Astrocyte of the cerebellum (primary cell): Measurements from ENCODE around the gene TBRG4.
A peak's percentile ranks its signal among the peaks of the same experiment; 100 is the strongest.

ENCODE experiments used
- DNase-seq: peaks from one replicate; pipeline ENCODE4 v3.0.0-alpha.2; 2011; ENCODE audit warnings: low read depth
- H3K4me3 ChIP-seq: 2 replicates; pipeline ENCODE4 v1.5.1; 2011; ENCODE audit warnings: mild to moderate bottlenecking, low read depth, low read length, moderate library complexity
- in situ Hi-C: cut with HindIII; loops from 2 replicates; pipeline ENCODE4 v1.10.0; 2017; ENCODE audit warnings: low sequenced_read_pairs
- TF ChIP-seq, protein P1 (sequence below): IDR thresholded peaks from 2 replicates; pipeline ENCODE4 v1.5.1; 2012; ENCODE audit warnings: low read length, low read depth, moderate library complexity, mild to moderate bottlenecking; ENCODE audit errors: missing control alignments

The TBRG4 gene

DNA sequence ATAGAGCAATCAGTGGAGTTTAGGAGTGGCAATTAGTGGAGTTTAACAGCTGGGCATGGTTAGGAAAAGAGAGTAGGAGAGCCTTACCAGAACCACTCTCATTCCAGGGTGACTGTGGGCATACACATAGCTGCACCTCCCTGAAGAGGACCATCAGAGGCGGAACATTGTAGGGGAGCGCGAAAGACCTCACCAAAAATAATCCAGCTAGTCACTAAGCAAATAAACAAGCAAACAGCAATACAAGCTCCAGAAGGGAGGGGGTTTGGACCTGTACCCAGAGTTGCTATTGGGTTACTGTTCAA lies 18.6 kb downstream of the TBRG4 start:
- TF ChIP-seq, protein P1, sequence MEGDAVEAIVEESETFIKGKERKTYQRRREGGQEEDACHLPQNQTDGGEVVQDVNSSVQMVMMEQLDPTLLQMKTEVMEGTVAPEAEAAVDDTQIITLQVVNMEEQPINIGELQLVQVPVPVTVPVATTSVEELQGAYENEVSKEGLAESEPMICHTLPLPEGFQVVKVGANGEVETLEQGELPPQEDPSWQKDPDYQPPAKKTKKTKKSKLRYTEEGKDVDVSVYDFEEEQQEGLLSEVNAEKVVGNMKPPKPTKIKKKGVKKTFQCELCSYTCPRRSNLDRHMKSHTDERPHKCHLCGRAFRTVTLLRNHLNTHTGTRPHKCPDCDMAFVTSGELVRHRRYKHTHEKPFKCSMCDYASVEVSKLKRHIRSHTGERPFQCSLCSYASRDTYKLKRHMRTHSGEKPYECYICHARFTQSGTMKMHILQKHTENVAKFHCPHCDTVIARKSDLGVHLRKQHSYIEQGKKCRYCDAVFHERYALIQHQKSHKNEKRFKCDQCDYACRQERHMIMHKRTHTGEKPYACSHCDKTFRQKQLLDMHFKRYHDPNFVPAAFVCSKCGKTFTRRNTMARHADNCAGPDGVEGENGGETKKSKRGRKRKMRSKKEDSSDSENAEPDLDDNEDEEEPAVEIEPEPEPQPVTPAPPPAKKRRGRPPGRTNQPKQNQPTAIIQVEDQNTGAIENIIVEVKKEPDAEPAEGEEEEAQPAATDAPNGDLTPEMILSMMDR, result no peak
- in situ Hi-C loops, result no loop called here
- no peak for DNase-seq

DNA sequence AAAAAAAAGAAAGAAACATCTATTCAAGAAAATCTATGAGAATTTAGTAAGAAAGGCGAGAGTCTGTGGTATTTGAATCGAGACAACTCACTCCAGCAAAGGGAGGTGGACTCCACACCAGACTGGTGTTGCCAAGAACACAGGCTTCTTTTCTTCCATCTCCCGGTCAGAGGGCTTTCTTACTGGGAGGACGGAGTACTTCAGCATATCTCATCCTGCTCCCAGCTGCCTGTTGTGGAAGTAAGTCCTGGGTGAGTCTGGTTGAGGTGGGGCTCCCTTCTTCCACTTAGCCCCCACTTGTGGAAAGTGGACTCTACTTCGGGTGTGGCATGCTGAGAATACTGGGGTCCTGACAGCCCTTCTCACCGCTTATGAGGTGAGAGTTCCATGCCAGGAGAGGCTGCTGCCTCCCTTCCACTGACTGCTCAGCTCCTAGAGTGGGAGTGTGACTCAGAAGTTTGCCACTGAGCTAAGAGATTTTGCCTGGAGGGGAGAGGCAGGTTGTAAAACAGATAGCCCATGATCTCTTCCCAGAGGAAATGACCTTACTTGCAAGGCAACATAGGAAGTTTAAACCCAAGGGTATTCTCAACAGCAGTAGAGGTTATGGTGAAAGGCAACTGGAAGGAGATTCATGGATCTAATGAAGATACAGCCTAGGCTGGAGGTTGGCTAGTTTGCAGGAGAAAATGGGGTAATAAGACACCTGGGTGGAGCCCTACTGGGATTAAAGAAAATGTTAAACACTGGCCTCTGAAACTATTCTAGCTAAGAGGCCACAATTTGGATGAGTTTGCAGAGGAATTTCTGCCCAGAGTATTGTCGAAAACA lies 19.2 kb downstream of the TBRG4 start:
- no peak for DNase-seq
- in situ Hi-C loops, result no loop called here
- H3K4me3 ChIP-seq, result no peak overlapping the region
- TF ChIP-seq, protein P1, result no peak

More for the DNA sequence above, 18.6 kb downstream of the TBRG4 start:
- H3K4me3 ChIP-seq, result no peak overlapping the region

DNA sequence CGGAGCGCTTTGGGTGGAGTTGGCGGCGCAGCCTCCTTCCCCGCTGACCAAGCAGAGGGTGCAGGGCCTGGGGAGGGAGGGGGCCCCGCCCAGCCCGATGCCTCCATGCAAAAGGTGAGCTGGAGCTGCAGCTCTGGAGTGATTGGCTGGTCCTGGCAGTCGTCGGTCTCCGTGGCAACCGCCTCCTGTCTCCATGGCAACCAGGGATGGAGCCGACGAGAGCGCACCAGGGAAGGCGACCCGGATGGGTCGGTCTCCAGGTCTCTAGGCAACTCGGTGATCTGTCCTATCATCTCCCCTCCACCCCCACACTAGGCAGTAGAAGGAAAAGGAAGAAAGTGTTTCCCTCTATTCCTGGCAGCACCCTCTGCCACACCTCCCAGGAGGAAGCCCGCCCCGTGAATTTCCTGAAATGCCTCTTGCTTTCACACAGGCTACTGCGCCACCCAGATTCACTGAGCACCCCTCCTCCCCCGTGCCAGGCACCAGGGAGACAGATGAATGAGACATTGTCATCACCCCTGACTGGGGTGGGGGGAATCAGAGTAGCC lies 22.1 kb downstream of the TBRG4 start:
- peak overlapping the region; percentile 61 for H3K4me3 ChIP-seq
- in situ Hi-C loops, result no loop called here
- no peak for DNase-seq
- TF ChIP-seq, protein P1, result no peak

DNA sequence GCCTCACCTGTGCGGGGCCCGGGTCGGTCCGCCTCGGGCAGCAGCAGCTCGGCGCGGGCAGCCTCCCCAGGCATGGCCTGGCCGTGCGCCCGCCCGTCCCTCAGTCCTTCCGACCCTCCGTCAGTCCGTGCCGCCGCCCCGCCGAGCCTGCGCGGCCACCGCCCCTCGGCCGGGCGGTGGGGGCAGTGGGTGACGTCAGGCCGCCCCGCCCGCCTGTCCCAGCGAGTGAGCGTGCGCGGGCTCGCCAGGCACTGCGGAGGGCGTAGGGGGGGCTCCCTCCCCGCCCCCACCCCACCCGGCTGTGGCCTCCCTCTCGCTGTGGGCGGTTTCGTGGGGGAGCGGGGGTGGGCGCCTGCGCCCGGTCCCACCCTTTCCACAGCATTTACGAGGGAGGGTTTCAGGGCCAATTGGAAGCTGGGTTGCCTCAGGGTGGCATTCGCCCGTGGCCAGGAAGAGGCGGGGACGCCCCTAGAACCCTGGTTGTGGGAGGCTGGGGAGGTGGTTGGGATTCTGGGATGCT lies 22.6 kb downstream of the TBRG4 start, which contains the start of gene NACAD:
TSS of gene NACAD (minus strand) at position 149 of the 520 bp plus-strand sequence. CDS start at position 74, 75 bp downstream.
- no peak for DNase-seq
- in situ Hi-C loops, result no loop called here

DNA sequence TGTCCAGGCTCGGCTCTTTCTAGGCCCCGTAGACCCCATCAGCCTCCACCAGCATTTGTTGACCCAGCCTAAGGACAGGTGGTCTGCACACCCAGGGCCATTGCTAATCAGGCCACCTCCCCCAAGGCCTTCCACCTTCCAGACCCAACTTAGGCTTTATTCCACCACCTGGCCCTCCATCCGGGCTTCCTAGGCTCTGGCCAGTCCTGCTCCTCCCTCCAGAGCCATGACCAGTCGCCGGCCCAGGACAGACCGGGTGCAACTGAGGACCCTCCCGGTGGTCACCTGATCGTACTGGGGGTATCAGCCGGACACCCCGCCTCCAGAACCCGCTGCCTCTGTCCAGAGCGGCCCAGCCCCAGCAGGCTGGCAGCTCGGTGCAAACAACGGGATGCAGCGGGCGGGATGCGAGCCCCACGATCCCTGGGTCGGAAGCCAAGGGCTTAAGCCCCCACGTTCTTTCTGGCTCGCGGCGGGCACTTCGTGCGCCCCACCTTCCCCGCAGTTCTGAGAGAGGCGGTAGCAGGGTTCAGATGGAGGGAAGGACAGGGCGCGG lies 23.3 kb downstream of the TBRG4 start:
- H3K4me3 ChIP-seq, result peak overlapping the region; percentile 61
- in situ Hi-C loops, result no loop called here
- TF ChIP-seq, protein P1, result no peak
- no peak for DNase-seq

More for the DNA sequence above, 22.6 kb downstream of the TBRG4 start, which contains the start of gene NACAD:
- H3K4me3 ChIP-seq, result peak within 1 kb of the TSS; percentile 61
- TF ChIP-seq, protein P1, result no peak

DNA sequence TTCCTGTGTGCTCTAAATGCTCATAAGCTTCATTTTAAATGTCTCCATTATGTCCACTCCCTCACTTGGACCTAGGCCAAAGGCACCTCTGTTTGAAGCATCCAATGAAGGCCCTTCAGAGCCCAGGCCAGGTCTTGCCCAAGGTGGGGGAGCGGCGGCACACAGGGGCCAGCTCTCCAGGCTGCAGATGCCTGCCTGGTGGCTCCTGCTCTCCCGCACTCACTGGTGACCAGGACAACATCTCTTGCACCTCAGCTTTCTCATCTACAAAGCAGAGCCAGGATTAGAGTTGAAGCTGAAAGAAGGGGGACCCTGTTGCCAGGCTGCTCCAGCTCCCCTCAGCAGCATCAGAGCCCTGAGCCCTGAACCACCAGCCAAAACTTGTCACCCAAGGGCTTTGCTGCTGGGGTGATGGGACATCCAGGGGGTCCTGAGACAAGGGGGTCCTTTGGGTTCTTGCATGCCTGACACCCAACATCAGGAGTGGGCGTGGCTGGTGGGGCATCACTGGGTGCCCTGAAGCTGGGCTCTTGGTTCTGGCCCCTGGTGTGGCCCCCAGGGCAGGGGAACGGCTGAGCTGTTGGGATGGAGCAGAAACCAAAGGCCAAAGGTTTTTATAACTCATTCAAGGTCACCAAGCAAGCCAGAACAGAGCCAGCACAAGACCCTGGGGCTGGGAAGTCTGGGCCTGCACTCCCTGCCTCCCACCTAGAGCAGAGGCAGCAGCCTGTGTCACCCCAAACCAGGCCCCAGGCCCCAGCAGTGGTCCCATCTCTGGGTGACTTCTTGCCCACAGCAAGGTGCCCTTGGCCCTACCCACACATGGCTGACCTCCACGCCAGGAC lies 24.0 kb downstream of the TBRG4 start:
- in situ Hi-C loops, result no loop called here
- no peak for DNase-seq
- TF ChIP-seq, protein P1, result no peak
- H3K4me3 ChIP-seq, result peak overlapping the region; percentile 61
